Smooth muscle cell (in vitro differentiated cells): ENCODE data around the gene ADTRP. TPM values are rescaled to one million over a fixed set of nuclear protein-coding genes. Genes with fewer than 3 reads are reported as not detected.

Experiments used
- DNase-seq: peaks from one replicate; lab custom pipeline; 2025; ENCODE audit not compliant: unreplicated experiment; lab: John Stamatoyannopoulos, UW
- H2AFZ ChIP-seq: fragments of 200-600 bp; sonication (generic); 2 replicates; pipeline ENCODE4 v1.6.0; 2016; ENCODE audit warnings: antibody characterized with exemption, low read depth, mild to moderate bottlenecking
- H3F3A ChIP-seq: fragments of 200-600 bp; sonication (generic); 2 replicates; pipeline ENCODE4 v1.6.0; 2017; ENCODE audit warnings: antibody characterized with exemption, low read depth
- H3K27ac ChIP-seq: fragments of 200-600 bp; sonication (generic); 2 replicates; pipeline ENCODE4 v1.5.1; 2016; ENCODE audit warnings: low read depth, mild to moderate bottlenecking
- H3K27me3 ChIP-seq: fragments of 200-600 bp; sonication (generic); 2 replicates; pipeline ENCODE4 v1.6.1; 2016; ENCODE audit warnings: low read depth, mild to moderate bottlenecking
- H3K36me3 ChIP-seq: fragments of 200-600 bp; sonication (generic); 2 replicates; pipeline ENCODE4 v1.5.1; 2016; ENCODE audit warnings: low read depth
- H3K4me1 ChIP-seq: fragments of 200-600 bp; sonication (generic); 2 replicates; pipeline ENCODE4 v1.5.1; 2016; ENCODE audit warnings: low read depth
- H3K4me2 ChIP-seq: fragments of 200-600 bp; sonication (generic); 2 replicates; pipeline ENCODE4 v1.6.0; 2016; ENCODE audit warnings: mild to moderate bottlenecking
- H3K4me3 ChIP-seq: fragments of 200-600 bp; sonication (generic); 2 replicates; pipeline ENCODE4 v1.5.1; 2016; ENCODE audit warnings: mild to moderate bottlenecking
- H3K79me2 ChIP-seq: fragments of 200-600 bp; sonication (generic); 2 replicates; pipeline ENCODE4 v1.6.0; 2016; ENCODE audit warnings: low read depth, mild to moderate bottlenecking
- H3K9ac ChIP-seq: fragments of 200-600 bp; sonication (generic); 2 replicates; pipeline ENCODE4 v1.6.0; 2016; ENCODE audit warnings: low read depth
- H3K9me3 ChIP-seq: fragments of 200-600 bp; sonication (generic); replicated peaks from 2 replicates; pipeline ENCODE4 v1.5.1; 2016; ENCODE audit warnings: low read depth
- H4K20me1 ChIP-seq: fragments of 200-600 bp; sonication (generic); 2 replicates; pipeline ENCODE4 v1.6.0; 2016; ENCODE audit warnings: low read depth
- WGBS: methylation state at CpG from one replicate; pipeline ENCODE4 v1.1.7; 2016; ENCODE audit warnings: low lambda C conversion rate; 5-methylcytosine and 5-hydroxymethylcytosine counted together
- polyA plus RNA-seq: library from polyadenylated mRNA; unstranded; fragments of >200 nt; fragmentation: Nextera tagmentation; extraction: Ambion mirVana; gene quantifications from 2 replicates; pipeline ENCODE4 v1.2.1, GENCODE V29; 2016
- total RNA-seq: library from RNA; depleted of rRNA; stranded (reverse); fragments of >200 nt; gene quantifications from 2 replicates; pipeline ENCODE4 v1.2.3, GENCODE V29; 2014
- TF ChIP-seq, protein P1 (sequence below): fragments of 200-600 bp; sonication (generic); IDR thresholded peaks from 2 replicates; pipeline ENCODE4 v1.5.1; 2017; ENCODE audit warnings: borderline replicate concordance, mild to moderate bottlenecking, antibody characterized with exemption; ENCODE audit not compliant: insufficient read depth, poor library complexity, severe bottlenecking

ADTRP gene
- total and polyA plus RNA-seq, 2 experiments from 2014 or later = 0.67 to 1.1 TPM

DNA sequence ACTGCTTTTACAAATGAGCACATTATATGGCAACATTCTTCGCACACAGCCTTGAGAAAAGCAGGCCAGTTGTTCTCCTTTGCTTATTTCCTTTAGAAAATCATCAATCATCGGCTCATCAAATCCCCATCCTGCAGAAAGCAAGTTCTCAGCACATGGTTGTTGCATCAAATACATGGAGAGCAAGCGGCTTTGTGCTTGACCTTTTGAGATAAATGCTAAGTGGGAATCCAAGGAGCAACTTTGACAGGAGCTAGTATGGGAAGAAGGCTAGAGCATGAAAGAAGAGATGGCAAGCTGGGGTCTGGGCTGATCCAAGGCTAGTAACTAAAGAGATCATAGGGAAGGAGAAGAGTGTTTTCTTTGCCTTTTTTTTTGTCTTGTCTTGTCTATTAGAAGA lies 43.2 kb upstream of the ADTRP start:
- H3F3A ChIP-seq = no peaks in the 10 kb centered on the region
- H3K4me3 ChIP-seq = no peak overlapping the region
- no peaks in the 10 kb centered on the region for H3K27me3 ChIP-seq
- H2AFZ ChIP-seq = no peak overlapping the region
- no peaks in the 10 kb centered on the region for H3K79me2 ChIP-seq
- H3K36me3 ChIP-seq = no peaks in the 10 kb centered on the region
- TF ChIP-seq, protein P1, sequence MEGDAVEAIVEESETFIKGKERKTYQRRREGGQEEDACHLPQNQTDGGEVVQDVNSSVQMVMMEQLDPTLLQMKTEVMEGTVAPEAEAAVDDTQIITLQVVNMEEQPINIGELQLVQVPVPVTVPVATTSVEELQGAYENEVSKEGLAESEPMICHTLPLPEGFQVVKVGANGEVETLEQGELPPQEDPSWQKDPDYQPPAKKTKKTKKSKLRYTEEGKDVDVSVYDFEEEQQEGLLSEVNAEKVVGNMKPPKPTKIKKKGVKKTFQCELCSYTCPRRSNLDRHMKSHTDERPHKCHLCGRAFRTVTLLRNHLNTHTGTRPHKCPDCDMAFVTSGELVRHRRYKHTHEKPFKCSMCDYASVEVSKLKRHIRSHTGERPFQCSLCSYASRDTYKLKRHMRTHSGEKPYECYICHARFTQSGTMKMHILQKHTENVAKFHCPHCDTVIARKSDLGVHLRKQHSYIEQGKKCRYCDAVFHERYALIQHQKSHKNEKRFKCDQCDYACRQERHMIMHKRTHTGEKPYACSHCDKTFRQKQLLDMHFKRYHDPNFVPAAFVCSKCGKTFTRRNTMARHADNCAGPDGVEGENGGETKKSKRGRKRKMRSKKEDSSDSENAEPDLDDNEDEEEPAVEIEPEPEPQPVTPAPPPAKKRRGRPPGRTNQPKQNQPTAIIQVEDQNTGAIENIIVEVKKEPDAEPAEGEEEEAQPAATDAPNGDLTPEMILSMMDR = no peak
- H3K4me1 ChIP-seq = no peaks in the 10 kb centered on the region
- no peaks in the 10 kb centered on the region for H4K20me1 ChIP-seq
- H3K27ac ChIP-seq = no peak overlapping the region
- no peak overlapping the region for H3K4me2 ChIP-seq
- no peaks in the 10 kb centered on the region for H3K9me3 ChIP-seq
- 94% methylated on average over 3 of the region's 3 CpGs for WGBS
- no peak overlapping the region for H3K9ac ChIP-seq
- no peak for DNase-seq

DNA sequence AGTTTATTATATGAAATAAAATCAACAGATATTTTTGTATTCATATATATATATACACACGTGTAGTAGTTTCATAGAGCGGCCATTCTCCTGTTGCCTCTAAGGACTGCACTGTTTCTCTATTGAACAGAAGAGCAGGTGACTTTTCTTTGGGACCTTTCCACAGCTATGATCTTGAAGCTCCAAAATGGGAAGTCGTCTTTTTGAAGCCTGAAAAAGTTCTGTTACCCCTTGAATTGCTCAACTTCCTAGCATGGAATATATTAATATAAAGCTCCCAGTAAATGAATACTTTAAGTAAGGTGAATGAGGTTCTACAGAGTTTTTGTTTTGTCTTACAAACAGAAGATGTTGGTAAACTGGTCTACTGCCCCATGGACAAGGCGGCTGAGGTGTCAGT lies 42.2 kb upstream of the ADTRP start:
- Histone ChIP-seq H3K4me3 (no peak overlapping the region), H3K27ac (no peak overlapping the region), H3K79me2 (no peaks in the 10 kb centered on the region), H3K4me1 (peaks cover 5% of the 10 kb centered on the region), H3K27me3 (no peaks in the 10 kb centered on the region), H3F3A (no peaks in the 10 kb centered on the region), H3K9ac (no peak overlapping the region), H3K4me2 (no peak overlapping the region), H3K9me3 (no peaks in the 10 kb centered on the region), H4K20me1 (no peaks in the 10 kb centered on the region), H3K36me3 (no peaks in the 10 kb centered on the region), H2AFZ (no peak overlapping the region)
- TF ChIP-seq, protein P1 = no peak
- WGBS = 93% methylated on average over 4 of the region's 4 CpGs
- DNase-seq = no peak

DNA sequence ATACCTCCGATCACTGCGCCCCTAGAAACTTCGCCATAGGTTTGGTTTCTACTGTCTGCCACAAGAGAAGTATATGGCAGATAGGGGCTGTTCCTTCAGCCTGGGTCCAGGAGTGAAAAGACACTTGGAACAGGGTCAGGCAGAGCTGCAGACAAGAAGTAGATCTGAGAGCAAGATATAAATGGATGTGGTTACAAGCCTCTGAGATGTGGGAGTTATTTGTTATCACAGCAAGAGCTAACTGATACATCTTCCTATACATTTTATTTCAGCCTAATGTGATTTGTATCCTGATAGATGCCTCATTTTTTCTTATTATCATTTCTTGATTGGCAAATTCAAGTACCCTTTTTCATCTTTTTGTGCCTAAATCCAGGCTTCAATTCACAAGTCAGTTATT lies 40.9 kb upstream of the ADTRP start:
- TF ChIP-seq, protein P1 = no peak
- Histone ChIP-seq H3K36me3 (no peaks in the 10 kb centered on the region), H3F3A (no peaks in the 10 kb centered on the region), H2AFZ (no peak overlapping the region), H3K4me2 (no peak overlapping the region), H3K27ac (no peak overlapping the region), H3K4me1 (peaks cover 9% of the 10 kb centered on the region), H3K9me3 (no peaks in the 10 kb centered on the region), H3K4me3 (no peak overlapping the region), H3K9ac (no peak overlapping the region), H3K79me2 (no peaks in the 10 kb centered on the region), H4K20me1 (no peaks in the 10 kb centered on the region), H3K27me3 (no peaks in the 10 kb centered on the region)
- WGBS = over 99% methylated on average over 3 of the region's 3 CpGs
- no peak for DNase-seq

DNA sequence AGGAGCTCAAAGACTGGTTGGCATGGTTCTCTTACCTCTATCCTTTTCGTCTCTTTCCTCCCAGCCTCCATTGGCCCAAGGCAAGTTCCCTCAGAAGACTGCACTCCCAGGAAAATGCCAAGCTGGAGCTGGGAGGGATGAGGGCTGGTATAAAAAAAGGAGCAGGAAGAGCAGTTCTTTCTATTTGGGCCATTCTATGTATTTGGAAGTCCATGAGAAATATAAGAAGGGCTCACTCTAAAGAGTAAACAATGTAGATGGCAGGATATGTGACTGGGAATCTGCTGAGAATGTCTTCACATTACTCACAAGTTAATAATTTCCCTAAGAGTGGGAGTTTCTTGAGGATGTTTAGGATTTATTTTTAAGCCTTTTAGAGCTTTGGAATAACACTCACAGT lies 36.6 kb upstream of the ADTRP start:
- 87% methylated on average over 1 of the region's 1 CpG for WGBS
- TF ChIP-seq, protein P1 = no peak
- Histone ChIP-seq H3K4me2 (peak overlapping the region; percentile 67), H3K4me3 (no peak overlapping the region), H3K27me3 (no peaks in the 10 kb centered on the region), H2AFZ (no peak overlapping the region), H4K20me1 (no peaks in the 10 kb centered on the region), H3K9ac (peak overlapping the region; percentile 4), H3K27ac (peak overlapping the region; percentile 82), H3K9me3 (no peaks in the 10 kb centered on the region), H3K36me3 (no peaks in the 10 kb centered on the region), H3K79me2 (no peaks in the 10 kb centered on the region), H3F3A (no peaks in the 10 kb centered on the region), H3K4me1 (peaks cover 21% of the 10 kb centered on the region)
- no peak for DNase-seq
